Measurements from ENCODE around the gene STAT1.
"Not testable (repeated sequence)": the region's sequence is repeated elsewhere in the genome, so short reads cannot be mapped to it uniquely, and the experiment has no call there.

STAT1 gene

DNA sequence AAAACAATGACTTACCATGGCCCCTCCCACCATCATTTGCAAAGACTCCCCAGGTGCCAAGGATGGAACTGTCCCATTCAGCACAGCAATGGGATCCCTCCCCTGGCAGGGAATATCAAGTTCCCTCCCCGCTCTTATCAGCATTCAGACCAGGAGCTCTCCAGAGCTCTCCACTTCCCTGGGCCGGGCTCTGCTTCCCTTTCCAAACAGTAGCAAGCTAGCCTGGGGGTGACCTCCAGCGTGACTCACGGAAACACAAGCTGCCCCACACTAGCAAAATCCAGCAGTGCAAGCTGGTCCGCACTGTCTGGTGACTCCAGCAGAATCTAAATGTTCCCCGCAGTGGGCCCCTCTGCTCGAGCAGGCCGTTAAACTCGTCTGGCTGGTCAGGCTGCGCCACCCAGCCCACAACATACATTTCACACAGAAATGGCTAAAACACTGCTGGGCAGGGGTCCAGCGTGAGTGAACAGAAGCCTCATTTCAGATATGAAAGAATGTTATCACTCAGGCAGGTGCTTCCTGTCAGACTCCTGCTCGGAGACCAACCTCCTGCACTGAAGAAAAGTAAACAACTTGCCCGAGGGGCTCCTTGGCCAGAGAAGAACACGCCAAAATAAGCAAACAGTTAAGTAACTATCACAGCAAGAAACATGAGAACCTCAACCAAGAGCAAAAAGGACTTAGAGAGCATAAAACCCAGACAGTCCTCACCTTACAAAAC, 33.9 kb downstream of the STAT1 start:
- no peak for DNase-seq

GRCh38 chr2:190978389-190979053, 35.5 kb downstream of the STAT1 start:
- DNase-seq = no peak

- no peak for DNase-seq
Measured at GRCh38 chr2:190977505-190977904, 36.5 kb downstream of the STAT1 start.

DNA sequence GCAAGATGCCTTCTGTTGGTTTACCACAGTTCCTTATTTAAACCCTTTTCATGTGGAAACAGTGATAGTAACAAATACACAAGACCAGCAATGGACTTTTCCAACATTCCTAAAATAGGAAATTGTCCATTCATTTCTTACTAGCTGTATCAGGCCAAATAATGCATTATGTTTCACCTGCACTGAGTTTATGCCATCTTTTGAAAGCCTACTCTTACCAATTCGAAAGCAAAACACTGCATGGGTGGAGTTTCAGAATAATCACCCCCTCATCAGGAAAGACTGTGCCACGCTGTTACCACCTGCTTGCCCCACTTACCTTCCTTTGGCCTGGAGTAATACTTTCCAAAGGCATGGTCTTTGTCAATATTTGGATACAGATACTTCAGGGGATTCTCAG, 37.5 kb downstream of the STAT1 start:
- DNase-seq = no peak

DNA sequence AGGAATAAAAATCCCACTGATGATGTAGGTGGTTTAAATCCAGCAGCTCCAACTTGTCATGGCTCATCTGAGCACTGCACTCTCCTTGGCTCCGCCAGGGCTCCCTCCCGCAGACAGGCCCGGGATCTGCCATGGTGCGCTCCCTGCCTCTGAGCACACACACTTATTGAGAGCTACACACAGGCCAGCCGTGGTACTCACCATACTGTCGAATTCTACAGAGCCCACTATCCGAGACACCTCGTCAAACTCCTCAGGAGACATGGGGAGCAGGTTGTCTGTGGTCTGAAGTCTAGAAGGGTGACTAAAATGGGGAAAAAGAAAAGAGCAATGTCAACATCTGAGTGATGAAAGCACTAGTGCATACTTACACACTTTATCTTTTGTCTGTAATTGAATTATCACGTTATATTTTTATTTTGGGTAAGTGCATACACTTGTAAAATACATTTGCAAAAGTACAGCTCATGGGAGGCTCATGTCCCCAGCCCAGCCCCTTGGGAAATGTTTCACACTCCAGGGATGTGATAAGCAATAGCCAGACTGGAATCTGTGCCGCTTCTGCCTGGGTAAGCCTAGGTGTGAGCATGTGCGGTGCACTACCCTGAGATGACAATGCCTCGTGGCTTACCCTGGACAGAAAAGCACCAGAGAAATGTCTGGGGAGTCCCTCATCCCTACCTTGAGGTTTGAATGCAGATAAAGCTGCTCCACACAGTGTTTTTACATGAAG, 39.2 kb downstream of the STAT1 start:
- no peak for DNase-seq

GRCh38 chr2:190973726-190974628, 40.0 kb downstream of the STAT1 start:
- no peak for DNase-seq

- DNase-seq = no peak
Measured at GRCh38 chr2:190973262-190973661, 40.7 kb downstream of the STAT1 start.

DNA sequence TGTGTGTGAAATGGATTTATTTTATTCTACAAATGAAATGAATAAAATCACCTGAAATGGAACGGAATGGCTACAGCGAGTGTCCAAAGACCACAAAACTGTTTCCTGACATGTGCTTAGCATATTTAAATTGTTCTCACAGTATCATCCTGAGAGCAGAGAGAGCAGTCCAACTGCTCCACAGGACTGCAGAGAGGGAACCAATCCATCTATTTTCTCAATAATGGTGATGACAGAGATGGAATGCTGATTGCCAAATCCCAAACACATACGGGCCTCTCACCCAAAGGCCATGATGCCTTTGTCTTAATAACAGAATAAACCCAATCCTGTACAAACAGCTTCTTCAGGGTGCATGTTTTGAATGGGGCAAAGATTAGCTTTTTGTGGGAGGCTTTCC, 41.1 kb downstream of the STAT1 start:
- DNase-seq = no peak

GRCh38 chr2:190972213-190972612, 41.8 kb downstream of the STAT1 start:
- DNase-seq = no peak

GRCh38 chr2:190970873-190971506, 43.0 kb downstream of the STAT1 start:
- DNase-seq = no peak

GRCh38 chr2:190970160-190970559, 43.8 kb downstream of the STAT1 start:
- no peak for DNase-seq

- DNase-seq = no peak
Measured at GRCh38 chr2:190968522-190968921, 45.4 kb downstream of the STAT1 start.

DNA sequence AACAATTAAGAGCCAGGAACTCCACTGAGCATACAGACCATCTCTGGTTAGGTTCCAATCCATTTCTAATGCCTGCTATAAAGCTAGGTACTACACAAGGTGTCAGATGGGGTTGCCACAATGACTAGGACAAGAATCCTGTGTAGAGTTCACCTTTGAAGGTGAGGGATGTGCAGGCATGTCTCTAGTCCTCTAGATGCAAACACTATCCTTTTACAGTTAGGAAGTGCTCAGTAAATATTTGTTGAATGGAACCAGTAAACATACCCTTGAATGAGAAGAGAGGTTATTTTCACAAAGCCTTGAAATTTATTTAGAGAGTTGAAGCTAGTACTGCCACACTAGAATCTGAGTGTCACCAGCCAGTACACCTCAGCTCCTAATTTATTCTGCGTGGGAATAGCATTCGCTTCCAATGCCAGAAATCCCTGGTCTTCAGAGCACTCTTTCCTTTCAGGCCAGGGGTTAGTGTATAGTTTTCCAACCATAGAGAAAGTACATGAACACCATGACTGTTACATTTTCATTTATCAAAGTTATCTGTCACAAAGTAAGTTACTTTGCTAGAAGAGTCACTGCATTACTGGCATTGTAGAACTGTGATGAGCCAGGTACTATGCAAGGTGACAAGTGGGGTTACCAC, 48.3 kb downstream of the STAT1 start:
- DNase-seq = no peak

GRCh38 chr2:190964170-190964795, 49.7 kb downstream of the STAT1 start:
- DNase-seq = no peak

DNA sequence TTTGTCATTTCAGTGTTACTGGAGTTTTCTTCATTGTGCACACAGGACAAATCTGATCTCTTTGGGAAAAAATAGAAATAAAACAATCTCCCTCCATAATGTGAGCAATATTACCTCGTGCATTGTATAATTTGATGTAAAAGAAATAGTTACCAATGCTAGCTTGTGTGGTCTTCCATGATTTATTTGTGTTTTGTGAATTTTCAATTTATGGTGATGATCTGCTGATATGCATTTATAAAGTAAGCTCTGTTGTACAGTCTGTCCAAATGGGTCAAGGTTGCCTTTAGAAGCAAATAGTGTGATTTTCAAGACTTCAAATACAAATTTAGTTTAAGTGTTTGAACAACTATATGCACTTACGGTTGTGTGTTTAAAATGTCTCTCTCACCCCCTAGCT, 50.9 kb downstream of the STAT1 start:
- no peak for DNase-seq

DNA sequence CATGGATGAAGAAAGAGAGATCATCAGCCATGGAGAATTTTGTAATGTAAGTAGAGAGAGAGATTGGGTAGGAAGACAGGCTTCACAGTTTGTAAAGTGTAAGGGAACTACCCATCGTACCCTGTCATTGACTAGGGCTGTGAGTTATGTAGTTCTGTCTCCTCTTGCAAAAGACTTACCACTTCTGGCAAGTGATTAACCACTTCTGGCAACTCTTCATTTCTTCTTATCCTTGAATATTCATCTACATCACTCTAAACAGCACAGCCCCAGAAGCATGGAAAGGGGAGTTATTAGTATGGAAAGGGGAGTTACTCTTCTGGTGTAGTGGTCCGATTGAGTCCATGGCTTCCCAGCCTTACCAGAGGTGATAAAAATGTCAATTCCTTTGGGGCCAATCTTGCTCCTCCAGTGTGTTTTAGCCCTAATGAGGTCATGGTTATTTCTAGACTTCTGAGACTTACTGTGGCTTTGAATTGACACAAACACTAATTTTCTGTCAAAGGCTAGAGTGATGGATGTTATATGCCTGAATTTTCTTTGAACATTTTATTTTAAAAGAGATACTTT, 52.0 kb downstream of the STAT1 start:
- DNase-seq = no peak

GRCh38 chr2:190961117-190961516, 52.9 kb downstream of the STAT1 start:
- not testable (repeated sequence) for DNase-seq

DNA sequence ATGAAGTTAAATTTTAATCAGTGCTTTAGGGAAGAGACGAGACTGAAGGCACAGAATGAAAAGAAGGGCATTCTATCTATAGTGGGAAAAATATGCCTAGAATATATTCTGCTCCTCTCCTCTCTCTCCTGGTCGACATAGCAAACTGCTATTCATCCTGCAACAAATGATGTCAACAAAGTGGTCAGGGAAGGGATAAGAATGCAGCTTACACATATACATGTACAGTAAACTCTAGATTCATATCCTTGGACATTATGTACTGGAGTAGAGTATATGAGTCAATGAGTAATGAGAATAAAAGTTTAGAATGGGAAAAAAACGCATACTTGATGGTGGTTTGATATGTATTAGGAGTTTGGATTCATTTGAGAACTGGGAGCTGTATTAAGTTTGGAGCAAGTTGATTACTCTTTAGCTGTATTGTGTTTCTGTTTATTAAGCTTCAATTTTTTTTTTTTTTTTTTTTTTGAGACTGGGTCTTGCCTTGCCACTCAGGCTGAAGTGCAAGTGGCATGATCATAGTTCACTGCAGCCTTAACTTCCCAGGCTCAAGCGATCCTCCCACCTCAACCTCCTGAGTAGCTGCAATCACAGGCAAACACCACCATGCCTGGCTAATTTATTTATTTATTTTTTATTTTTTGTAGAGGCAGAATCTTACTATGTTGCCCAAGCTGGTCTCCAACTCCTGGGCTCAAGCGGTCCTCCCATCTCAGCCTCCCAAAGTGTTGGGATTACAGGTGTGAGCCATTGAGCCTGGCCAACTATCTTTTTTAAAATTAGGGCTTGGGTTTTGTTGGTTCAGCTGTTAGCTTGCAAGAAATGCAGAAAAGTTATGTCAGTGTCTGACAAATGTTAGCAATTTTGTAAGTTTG, 53.8 kb downstream of the STAT1 start:
- DNase-seq = no peak

- DNase-seq = no peak
Measured at GRCh38 chr2:190953257-190953656, 60.7 kb downstream of the STAT1 start.

- DNase-seq = no peak
Measured at GRCh38 chr2:190950566-190950991, 63.4 kb downstream of the STAT1 start.

Measured in CD4-positive, alpha-beta T cell treated with Interleukin-15 for 1 hour (primary cell).